Measurements from ENCODE around the gene TTI1.

DNA sequence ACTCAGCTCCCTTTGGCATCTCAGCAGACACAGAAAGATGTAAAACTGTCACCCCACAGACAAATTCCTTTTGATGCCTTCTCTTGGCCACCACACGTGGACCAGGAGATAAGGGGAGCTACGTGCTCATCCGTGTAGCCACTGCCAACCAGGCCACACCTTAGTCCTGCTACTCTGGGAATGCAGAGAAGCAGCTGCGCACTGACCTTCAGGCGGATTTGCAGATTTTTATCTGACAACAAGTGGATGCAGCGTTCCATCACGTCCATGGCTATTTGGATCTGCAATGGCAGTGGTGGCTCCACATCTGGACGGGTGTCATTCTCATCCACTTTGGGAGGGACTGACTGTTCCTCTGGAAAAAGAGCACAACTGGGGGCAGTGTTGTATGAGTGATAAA lies 30.8 kb downstream of the TTI1 start:
- TF ChIP-seq POLR2A (IDR thresholded peaks at IDR 0.05; ENCODE audit: low read depth, low read length) (no peak), TAF1 (IDR thresholded peaks at IDR 0.05; ENCODE audit: low read depth, low read length) (no peak), POLR2AphosphoS5 (IDR thresholded peaks at IDR 0.05; ENCODE audit: low read depth, low read length) (no peak)
